Vagina (tissue), 2 donors: Measurements from ENCODE around the gene PINK1. TPM values are rescaled to one million over a fixed set of nuclear protein-coding genes. Genes with fewer than 3 reads are reported as not detected.

Experiments
- DNase-seq, 2 donors: peaks; one replicate each; pipeline ENCODE4 v3.0.0-alpha.2; 2017; ENCODE audit errors: extremely low spot score in 2 of 2
- H3K27ac ChIP-seq: fragments of 200-600 bp; sonication (generic); one replicate; pipeline ENCODE4 v1.5.1; 2019
- H3K27me3 ChIP-seq: fragments of 200-600 bp; sonication (generic); one replicate; pipeline ENCODE4 v1.5.1; 2019
- H3K36me3 ChIP-seq, 2 donors: fragments of 200-600 bp; sonication (generic); one replicate each; pipeline ENCODE4 v1.5.1; 2017 to 2019
- H3K4me1 ChIP-seq: fragments of 200-600 bp; sonication (generic); one replicate; pipeline ENCODE4 v1.5.1; 2019
- H3K4me3 ChIP-seq, 2 donors: fragments of 200-600 bp; sonication (generic); 1 replicate in 1 of 2; 2 replicates in 1 of 2; pipeline ENCODE4 v1.5.1; 2016 to 2019
- H3K9me3 ChIP-seq: fragments of 200-600 bp; sonication (generic); one replicate; pipeline ENCODE4 v1.5.1; 2019
- POLR2A ChIP-seq, 2 donors: fragments of 450-650 bp; IDR thresholded peaks; one replicate each; pipeline ENCODE4 v1.6.1; 2017; ENCODE audit warnings: antibody characterized with exemption in 2 of 2, mild to moderate bottlenecking in 2 of 2, moderate library complexity in 2 of 2
- POLR2AphosphoS5 ChIP-seq, 2 donors: sonication (generic); formaldehyde crosslinking; IDR thresholded peaks; one replicate each; pipeline ENCODE4 v1.9.0; 2017; ENCODE audit warnings: antibody characterized with exemption in 2 of 2, mild to moderate bottlenecking in 2 of 2, low read depth in 1 of 2; ENCODE audit not compliant: insufficient read depth in 1 of 2
- intact Hi-C: fragments of 100-400 bp; cut with DNase I; formaldehyde crosslinking; loops from one replicate; pipeline ENCODE4 v1.15.1; 2023
- total RNA-seq: library from RNA; depleted of rRNA; stranded (reverse); fragments of >200 nt; gene quantifications from one replicate; pipeline ENCODE4 v1.2.3, GENCODE V29; 2016
- TF ChIP-seq, protein P1 (sequence below), 3 experiments: fragments of 450-650 bp in 2 of 3; fragments of 200-600 bp in 1 of 3; sonication (generic) in 1 of 3; IDR thresholded peaks; one replicate each; pipeline ENCODE4 v1.5.1; 2017 to 2019; ENCODE audit warnings: antibody characterized with exemption in 3 of 3, mild to moderate bottlenecking in 2 of 3, moderate library complexity in 2 of 3

PINK1 gene
- total RNA-seq, 1 donor from 2014 or later, result 113 TPM

- TF ChIP-seq POLR2AphosphoS5 (IDR thresholded peaks at IDR 0.05; ENCODE audit: insufficient read depth in 1 of 2, low read depth in 1 of 2) (no peak), POLR2A (IDR thresholded peaks at IDR 0.05) (no peak)
- TF ChIP-seq, protein P1, sequence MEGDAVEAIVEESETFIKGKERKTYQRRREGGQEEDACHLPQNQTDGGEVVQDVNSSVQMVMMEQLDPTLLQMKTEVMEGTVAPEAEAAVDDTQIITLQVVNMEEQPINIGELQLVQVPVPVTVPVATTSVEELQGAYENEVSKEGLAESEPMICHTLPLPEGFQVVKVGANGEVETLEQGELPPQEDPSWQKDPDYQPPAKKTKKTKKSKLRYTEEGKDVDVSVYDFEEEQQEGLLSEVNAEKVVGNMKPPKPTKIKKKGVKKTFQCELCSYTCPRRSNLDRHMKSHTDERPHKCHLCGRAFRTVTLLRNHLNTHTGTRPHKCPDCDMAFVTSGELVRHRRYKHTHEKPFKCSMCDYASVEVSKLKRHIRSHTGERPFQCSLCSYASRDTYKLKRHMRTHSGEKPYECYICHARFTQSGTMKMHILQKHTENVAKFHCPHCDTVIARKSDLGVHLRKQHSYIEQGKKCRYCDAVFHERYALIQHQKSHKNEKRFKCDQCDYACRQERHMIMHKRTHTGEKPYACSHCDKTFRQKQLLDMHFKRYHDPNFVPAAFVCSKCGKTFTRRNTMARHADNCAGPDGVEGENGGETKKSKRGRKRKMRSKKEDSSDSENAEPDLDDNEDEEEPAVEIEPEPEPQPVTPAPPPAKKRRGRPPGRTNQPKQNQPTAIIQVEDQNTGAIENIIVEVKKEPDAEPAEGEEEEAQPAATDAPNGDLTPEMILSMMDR (IDR thresholded peaks at IDR 0.05), result no peak
- H3K36me3 ChIP-seq, result no peaks in the 10 kb centered on the region
- H3K27me3 ChIP-seq, result no peaks in the 10 kb centered on the region
- no peak overlapping the region for H3K4me3 ChIP-seq
- no peaks in the 10 kb centered on the region for H3K4me1 ChIP-seq
- DNase-seq, result no peak
- peak overlapping the region; percentile 35 for H3K27ac ChIP-seq
- intact Hi-C loops, result no loop called here
- H3K9me3 ChIP-seq, result no peaks in the 10 kb centered on the region
These were observed 52.5 kb downstream of the PINK1 start for GRCh38 chr1:20685741-20686140.

GRCh38 chr1:20686883-20687725, 53.8 kb downstream of the PINK1 start:
- Histone ChIP-seq H3K4me3 (no peak overlapping the region), H3K36me3 (no peaks in the 10 kb centered on the region), H3K27ac (no peak overlapping the region), H3K4me1 (no peaks in the 10 kb centered on the region), H3K9me3 (no peaks in the 10 kb centered on the region), H3K27me3 (no peaks in the 10 kb centered on the region)
- no peak for TF ChIP-seq POLR2AphosphoS5 (IDR thresholded peaks at IDR 0.05; ENCODE audit: insufficient read depth in 1 of 2, low read depth in 1 of 2)
- TF ChIP-seq, protein P1 (IDR thresholded peaks at IDR 0.05), result no peak
- no peak for TF ChIP-seq POLR2A (IDR thresholded peaks at IDR 0.05)
- DNase-seq, result no peak
- intact Hi-C loops, result no loop called here

GRCh38 chr1:20689645-20690056, 56.4 kb downstream of the PINK1 start:
- TF ChIP-seq, protein P1 (IDR thresholded peaks at IDR 0.05), result no peak
- TF ChIP-seq POLR2AphosphoS5 (IDR thresholded peaks at IDR 0.05; ENCODE audit: insufficient read depth in 1 of 2, low read depth in 1 of 2) (no peak), POLR2A (IDR thresholded peaks at IDR 0.05) (no peak)
- Histone ChIP-seq H3K27ac (no peak overlapping the region), H3K4me1 (no peaks in the 10 kb centered on the region), H3K9me3 (no peaks in the 10 kb centered on the region), H3K4me3 (no peak overlapping the region), H3K36me3 (no peaks in the 10 kb centered on the region), H3K27me3 (no peaks in the 10 kb centered on the region)
- no peak for DNase-seq
- intact Hi-C loops, result no loop called here

GRCh38 chr1:20691872-20692271, 58.6 kb downstream of the PINK1 start:
- no peak overlapping the region for H3K27ac ChIP-seq
- peaks cover 5% of the 10 kb centered on the region for H3K4me1 ChIP-seq
- no peaks in the 10 kb centered on the region for H3K36me3 ChIP-seq
- TF ChIP-seq, protein P1 (IDR thresholded peaks at IDR 0.05), result no peak
- TF ChIP-seq POLR2A (IDR thresholded peaks at IDR 0.05) (no peak), POLR2AphosphoS5 (IDR thresholded peaks at IDR 0.05; ENCODE audit: insufficient read depth in 1 of 2, low read depth in 1 of 2) (no peak)
- DNase-seq, result no peak
- no peak overlapping the region for H3K4me3 ChIP-seq
- no peaks in the 10 kb centered on the region for H3K9me3 ChIP-seq
- no peaks in the 10 kb centered on the region for H3K27me3 ChIP-seq
- intact Hi-C loops, result no loop called here

GRCh38 chr1:20693623-20694022, 60.4 kb downstream of the PINK1 start:
- intact Hi-C loops, result no loop called here
- TF ChIP-seq, protein P1 (IDR thresholded peaks at IDR 0.05), result no peak
- TF ChIP-seq POLR2AphosphoS5 (IDR thresholded peaks at IDR 0.05; ENCODE audit: insufficient read depth in 1 of 2, low read depth in 1 of 2) (no peak), POLR2A (IDR thresholded peaks at IDR 0.05) (no peak)

More at GRCh38 chr1:20693623-20694022, 60.4 kb downstream of the PINK1 start:
- H3K36me3 ChIP-seq, result no peaks in the 10 kb centered on the region
- H3K27me3 ChIP-seq, result no peaks in the 10 kb centered on the region
- no peak overlapping the region for H3K27ac ChIP-seq
- H3K4me1 ChIP-seq, result peaks cover 23% of the 10 kb centered on the region
- no peak for DNase-seq
- H3K4me3 ChIP-seq, result no peak overlapping the region
- no peaks in the 10 kb centered on the region for H3K9me3 ChIP-seq
